ENCODE data around the gene CASD1. TPM values are rescaled to one million over a fixed set of nuclear protein-coding genes. Genes with fewer than 3 reads are reported as not detected.

Gene CASD1
- total RNA-seq, 1 donor from 2014 or later: 59.0 TPM

- Histone ChIP-seq H3K27ac (ENCODE audit: low read depth, low read length) (no peak overlapping the region), H3K36me3 (ENCODE audit: control insufficient read depth in 3 of 3, insufficient read depth in 3 of 3, low read length in 3 of 3) (peaks cover 0 to 5% (median 0%) of the 10 kb centered on the region in 3 donors), H3K9ac (ENCODE audit: low read depth in 1 of 3, low read length in 3 of 3) (no peak overlapping the region), H3K4me3 (ENCODE audit: low read length in 3 of 3) (no peak overlapping the region), H3K9me3 (ENCODE audit: control insufficient read depth in 3 of 3, low read length in 3 of 3) (peaks cover 0 to 3% (median 2%) of the 10 kb centered on the region in 3 donors), H3K27me3 (ENCODE audit: control insufficient read depth in 3 of 3, insufficient read depth in 3 of 3, low read length in 3 of 3) (no peaks in the 10 kb centered on the region), H3K4me1 (ENCODE audit: control insufficient read depth in 3 of 3, insufficient read depth in 3 of 3, low read length in 3 of 3) (no peaks in the 10 kb centered on the region)
Observed at GRCh38 chr7:94576316-94576715, 66.7 kb downstream of the CASD1 start.

- H3K9me3 ChIP-seq (ENCODE audit: control insufficient read depth in 3 of 3, low read length in 3 of 3): peaks cover 0 to 3% (median 2%) of the 10 kb centered on the region in 3 donors
- no peaks in the 10 kb centered on the region for H3K27me3 ChIP-seq (ENCODE audit: control insufficient read depth in 3 of 3, insufficient read depth in 3 of 3, low read length in 3 of 3)
- H3K4me3 ChIP-seq (ENCODE audit: low read length in 3 of 3): no peak overlapping the region
- no peaks in the 10 kb centered on the region for H3K4me1 ChIP-seq (ENCODE audit: control insufficient read depth in 3 of 3, insufficient read depth in 3 of 3, low read length in 3 of 3)
- H3K27ac ChIP-seq (ENCODE audit: low read depth, low read length): no peak overlapping the region
- H3K9ac ChIP-seq (ENCODE audit: low read depth in 1 of 3, low read length in 3 of 3): no peak overlapping the region
- H3K36me3 ChIP-seq (ENCODE audit: control insufficient read depth in 3 of 3, insufficient read depth in 3 of 3, low read length in 3 of 3): peaks cover 0 to 5% (median 0%) of the 10 kb centered on the region in 3 donors
Observed at GRCh38 chr7:94577357-94577756, 67.7 kb downstream of the CASD1 start.

GRCh38 chr7:94578614-94579013 is 69.0 kb downstream of the CASD1 start:
- H3K4me3 ChIP-seq (ENCODE audit: low read length in 3 of 3): no peak overlapping the region
- no peak overlapping the region for H3K27ac ChIP-seq (ENCODE audit: low read depth, low read length)
- H3K9me3 ChIP-seq (ENCODE audit: control insufficient read depth in 3 of 3, low read length in 3 of 3): peaks cover 0 to 3% (median 2%) of the 10 kb centered on the region in 3 donors
- no peaks in the 10 kb centered on the region for H3K4me1 ChIP-seq (ENCODE audit: control insufficient read depth in 3 of 3, insufficient read depth in 3 of 3, low read length in 3 of 3)
- H3K9ac ChIP-seq (ENCODE audit: low read depth in 1 of 3, low read length in 3 of 3): no peak overlapping the region
- peaks cover 0 to 5% (median 0%) of the 10 kb centered on the region in 3 donors for H3K36me3 ChIP-seq (ENCODE audit: control insufficient read depth in 3 of 3, insufficient read depth in 3 of 3, low read length in 3 of 3)
- H3K27me3 ChIP-seq (ENCODE audit: control insufficient read depth in 3 of 3, insufficient read depth in 3 of 3, low read length in 3 of 3): no peaks in the 10 kb centered on the region

GRCh38 chr7:94579470-94579869 is 69.9 kb downstream of the CASD1 start:
- Histone ChIP-seq H3K4me1 (ENCODE audit: control insufficient read depth in 3 of 3, insufficient read depth in 3 of 3, low read length in 3 of 3) (peaks cover 0 to 6% (median 5%) of the 10 kb centered on the region in 3 donors), H3K27me3 (ENCODE audit: control insufficient read depth in 3 of 3, insufficient read depth in 3 of 3, low read length in 3 of 3) (no peaks in the 10 kb centered on the region), H3K4me3 (ENCODE audit: low read length in 3 of 3) (no peak overlapping the region), H3K27ac (ENCODE audit: low read depth, low read length) (no peak overlapping the region), H3K9ac (ENCODE audit: low read depth in 1 of 3, low read length in 3 of 3) (no peak overlapping the region), H3K9me3 (ENCODE audit: control insufficient read depth in 3 of 3, low read length in 3 of 3) (peaks cover 0 to 3% (median 2%) of the 10 kb centered on the region in 3 donors), H3K36me3 (ENCODE audit: control insufficient read depth in 3 of 3, insufficient read depth in 3 of 3, low read length in 3 of 3) (peaks cover 0 to 5% (median 0%) of the 10 kb centered on the region in 3 donors)

- H3K9me3 ChIP-seq (ENCODE audit: control insufficient read depth in 3 of 3, low read length in 3 of 3): peaks cover 0 to 2% (median 0%) of the 10 kb centered on the region in 3 donors
- no peaks in the 10 kb centered on the region for H3K27me3 ChIP-seq (ENCODE audit: control insufficient read depth in 3 of 3, insufficient read depth in 3 of 3, low read length in 3 of 3)
- H3K4me3 ChIP-seq (ENCODE audit: low read length in 3 of 3): no peak overlapping the region
- peaks cover 0 to 5% (median 0%) of the 10 kb centered on the region in 3 donors for H3K36me3 ChIP-seq (ENCODE audit: control insufficient read depth in 3 of 3, insufficient read depth in 3 of 3, low read length in 3 of 3)
- no peak overlapping the region for H3K27ac ChIP-seq (ENCODE audit: low read depth, low read length)
- peaks cover 0 to 10% (median 5%) of the 10 kb centered on the region in 3 donors for H3K4me1 ChIP-seq (ENCODE audit: control insufficient read depth in 3 of 3, insufficient read depth in 3 of 3, low read length in 3 of 3)
- no peak overlapping the region for H3K9ac ChIP-seq (ENCODE audit: low read depth in 1 of 3, low read length in 3 of 3)
Observed at GRCh38 chr7:94580601-94581000, 71.0 kb downstream of the CASD1 start.

GRCh38 chr7:94584113-94584512 is 74.5 kb downstream of the CASD1 start:
- Histone ChIP-seq H3K9me3 (ENCODE audit: control insufficient read depth in 3 of 3, low read length in 3 of 3) (no peaks in the 10 kb centered on the region), H3K4me3 (ENCODE audit: low read length in 3 of 3) (no peak overlapping the region), H3K27me3 (ENCODE audit: control insufficient read depth in 3 of 3, insufficient read depth in 3 of 3, low read length in 3 of 3) (no peaks in the 10 kb centered on the region), H3K4me1 (ENCODE audit: control insufficient read depth in 3 of 3, insufficient read depth in 3 of 3, low read length in 3 of 3) (peaks cover 0 to 10% (median 5%) of the 10 kb centered on the region in 3 donors), H3K27ac (ENCODE audit: low read depth, low read length) (no peak overlapping the region), H3K9ac (ENCODE audit: low read depth in 1 of 3, low read length in 3 of 3) (no peak overlapping the region), H3K36me3 (ENCODE audit: control insufficient read depth in 3 of 3, insufficient read depth in 3 of 3, low read length in 3 of 3) (no peaks in the 10 kb centered on the region)

GRCh38 chr7:94588075-94588474 is 78.5 kb downstream of the CASD1 start:
- Histone ChIP-seq H3K4me3 (ENCODE audit: low read length in 3 of 3) (no peak overlapping the region), H3K9me3 (ENCODE audit: control insufficient read depth in 3 of 3, low read length in 3 of 3) (no peaks in the 10 kb centered on the region), H3K27ac (ENCODE audit: low read depth, low read length) (no peak overlapping the region), H3K36me3 (ENCODE audit: control insufficient read depth in 3 of 3, insufficient read depth in 3 of 3, low read length in 3 of 3) (no peaks in the 10 kb centered on the region), H3K27me3 (ENCODE audit: control insufficient read depth in 3 of 3, insufficient read depth in 3 of 3, low read length in 3 of 3) (no peaks in the 10 kb centered on the region), H3K9ac (ENCODE audit: low read depth in 1 of 3, low read length in 3 of 3) (no peak overlapping the region), H3K4me1 (ENCODE audit: control insufficient read depth in 3 of 3, insufficient read depth in 3 of 3, low read length in 3 of 3) (peaks cover 0 to 10% (median 5%) of the 10 kb centered on the region in 3 donors)

GRCh38 chr7:94590526-94591162 is 81.0 kb downstream of the CASD1 start:
- H3K9ac ChIP-seq (ENCODE audit: low read depth in 1 of 3, low read length in 3 of 3): no peak overlapping the region
- H3K27ac ChIP-seq (ENCODE audit: low read depth, low read length): no peak overlapping the region
- H3K4me3 ChIP-seq (ENCODE audit: low read length in 3 of 3): no peak overlapping the region
- no peaks in the 10 kb centered on the region for H3K9me3 ChIP-seq (ENCODE audit: control insufficient read depth in 3 of 3, low read length in 3 of 3)
- H3K36me3 ChIP-seq (ENCODE audit: control insufficient read depth in 3 of 3, insufficient read depth in 3 of 3, low read length in 3 of 3): no peaks in the 10 kb centered on the region
- H3K4me1 ChIP-seq (ENCODE audit: control insufficient read depth in 3 of 3, insufficient read depth in 3 of 3, low read length in 3 of 3): no peaks in the 10 kb centered on the region
- no peaks in the 10 kb centered on the region for H3K27me3 ChIP-seq (ENCODE audit: control insufficient read depth in 3 of 3, insufficient read depth in 3 of 3, low read length in 3 of 3)

- H3K9ac ChIP-seq (ENCODE audit: low read depth in 1 of 3, low read length in 3 of 3): no peak overlapping the region
- no peak overlapping the region for H3K27ac ChIP-seq (ENCODE audit: low read depth, low read length)
- no peaks in the 10 kb centered on the region for H3K4me1 ChIP-seq (ENCODE audit: control insufficient read depth in 3 of 3, insufficient read depth in 3 of 3, low read length in 3 of 3)
- H3K36me3 ChIP-seq (ENCODE audit: control insufficient read depth in 3 of 3, insufficient read depth in 3 of 3, low read length in 3 of 3): no peaks in the 10 kb centered on the region
- H3K27me3 ChIP-seq (ENCODE audit: control insufficient read depth in 3 of 3, insufficient read depth in 3 of 3, low read length in 3 of 3): no peaks in the 10 kb centered on the region
- no peak overlapping the region for H3K4me3 ChIP-seq (ENCODE audit: low read length in 3 of 3)
- no peaks in the 10 kb centered on the region for H3K9me3 ChIP-seq (ENCODE audit: control insufficient read depth in 3 of 3, low read length in 3 of 3)
Observed at GRCh38 chr7:94591176-94591575, 81.6 kb downstream of the CASD1 start.

- no peak overlapping the region for H3K4me3 ChIP-seq (ENCODE audit: low read length in 3 of 3)
- no peaks in the 10 kb centered on the region for H3K27me3 ChIP-seq (ENCODE audit: control insufficient read depth in 3 of 3, insufficient read depth in 3 of 3, low read length in 3 of 3)
- no peaks in the 10 kb centered on the region for H3K36me3 ChIP-seq (ENCODE audit: control insufficient read depth in 3 of 3, insufficient read depth in 3 of 3, low read length in 3 of 3)
- no peaks in the 10 kb centered on the region for H3K9me3 ChIP-seq (ENCODE audit: control insufficient read depth in 3 of 3, low read length in 3 of 3)
- no peak overlapping the region for H3K27ac ChIP-seq (ENCODE audit: low read depth, low read length)
- no peaks in the 10 kb centered on the region for H3K4me1 ChIP-seq (ENCODE audit: control insufficient read depth in 3 of 3, insufficient read depth in 3 of 3, low read length in 3 of 3)
- H3K9ac ChIP-seq (ENCODE audit: low read depth in 1 of 3, low read length in 3 of 3): no peak overlapping the region
Observed at GRCh38 chr7:94594882-94595281, 85.3 kb downstream of the CASD1 start.
